Measurements from ENCODE around the gene CPED1. TPM values are rescaled to one million over a fixed set of nuclear protein-coding genes. Genes with fewer than 3 reads are reported as not detected.
"Not testable (repeated sequence)": the region's sequence is repeated elsewhere in the genome, so short reads cannot be mapped to it uniquely, and the experiment has no call there.

Gene CPED1
- polyA plus RNA-seq, 2 donors, result 0.29 to 1.3 TPM

DNA sequence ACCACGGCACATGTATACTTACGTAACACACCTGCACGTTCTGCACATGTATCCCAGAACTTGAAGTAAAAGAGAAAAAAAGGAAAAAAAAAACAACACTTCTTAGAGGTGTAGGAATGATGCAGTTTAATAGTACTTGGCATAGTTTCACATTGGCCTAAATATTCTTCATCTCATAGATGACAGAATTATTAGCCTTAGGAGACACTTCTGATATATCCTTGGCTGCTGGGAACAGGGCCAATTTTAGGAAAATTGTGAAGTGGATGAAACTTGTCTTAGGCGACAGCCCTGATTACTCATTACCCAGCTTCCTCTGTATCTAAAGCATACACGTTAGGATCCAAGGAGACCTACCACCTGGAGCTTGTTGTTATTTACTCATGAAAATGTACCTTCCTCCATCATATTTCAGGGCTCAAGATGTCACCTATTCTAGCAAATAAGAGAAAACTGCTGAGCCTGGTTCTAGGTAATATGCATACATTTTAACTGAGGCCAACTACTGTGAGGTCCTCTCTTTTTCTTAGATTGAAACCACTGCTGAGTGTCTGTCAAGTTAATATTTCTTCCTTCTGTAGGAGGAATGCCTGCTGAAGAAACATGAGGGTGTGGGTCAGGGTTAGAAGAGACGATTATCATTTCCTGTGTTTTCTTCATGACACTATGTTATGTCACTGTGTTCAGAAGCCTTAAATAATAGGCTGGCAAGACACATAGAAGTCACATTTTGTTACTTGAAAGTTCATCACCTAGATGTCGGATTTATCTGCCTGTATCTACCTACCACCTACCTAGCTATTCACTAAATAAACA lies 44.3 kb downstream of the CPED1 start:
- H3K27me3 ChIP-seq (ENCODE audit: control insufficient read depth in 1 of 2, insufficient read depth in 2 of 2, low read length in 2 of 2), result no peaks in the 10 kb centered on the region
- H3K4me1 ChIP-seq (ENCODE audit: control insufficient read depth in 2 of 2, insufficient read depth in 2 of 2, low read length in 1 of 2), result no peaks in the 10 kb centered on the region
- 51 to 56% methylated on average over 7 of the region's 7 CpGs for WGBS, 2 donors
- no peak overlapping the region for H3K4me3 ChIP-seq (ENCODE audit: low read depth in 1 of 2, low read length in 2 of 2)
- no peak overlapping the region for H3K27ac ChIP-seq (ENCODE audit: low read depth in 2 of 2, low read length in 1 of 2)
- no peaks in the 10 kb centered on the region for H3K9me3 ChIP-seq (ENCODE audit: control insufficient read depth in 2 of 2, insufficient read depth in 1 of 2, low read depth in 1 of 2, low read length in 1 of 2)
- no peaks in the 10 kb centered on the region for H3K36me3 ChIP-seq (ENCODE audit: control insufficient read depth in 2 of 2, insufficient read depth in 2 of 2, low read length in 1 of 2)

DNA sequence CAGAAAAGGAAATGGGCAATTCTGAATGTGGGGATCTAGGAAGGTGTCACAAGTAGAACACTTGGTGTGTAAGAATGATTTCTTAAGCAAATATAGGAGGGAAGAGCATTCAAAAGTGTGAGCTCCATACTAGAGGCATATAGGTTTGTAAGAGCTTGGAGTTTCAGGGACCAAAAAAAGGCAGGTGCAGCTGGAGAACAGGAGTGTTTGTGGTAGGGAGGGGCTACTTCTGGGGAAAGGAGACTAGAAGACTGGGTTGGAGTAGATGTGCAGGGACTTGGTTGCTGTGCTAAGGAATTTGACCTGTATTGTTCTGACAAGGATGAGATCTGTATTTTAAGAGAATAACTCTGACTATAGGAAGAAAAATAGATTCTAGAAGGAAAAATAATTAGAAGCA lies 46.4 kb downstream of the CPED1 start:
- H3K27ac ChIP-seq (ENCODE audit: low read depth in 2 of 2, low read length in 1 of 2), result no peak overlapping the region
- no peaks in the 10 kb centered on the region for H3K9me3 ChIP-seq (ENCODE audit: control insufficient read depth in 2 of 2, insufficient read depth in 1 of 2, low read depth in 1 of 2, low read length in 1 of 2)
- H3K27me3 ChIP-seq (ENCODE audit: control insufficient read depth in 1 of 2, insufficient read depth in 2 of 2, low read length in 2 of 2), result no peaks in the 10 kb centered on the region
- H3K4me1 ChIP-seq (ENCODE audit: control insufficient read depth in 2 of 2, insufficient read depth in 2 of 2, low read length in 1 of 2), result no peaks in the 10 kb centered on the region
- H3K36me3 ChIP-seq (ENCODE audit: control insufficient read depth in 2 of 2, insufficient read depth in 2 of 2, low read length in 1 of 2), result no peaks in the 10 kb centered on the region
- no peak overlapping the region for H3K4me3 ChIP-seq (ENCODE audit: low read depth in 1 of 2, low read length in 2 of 2)

DNA sequence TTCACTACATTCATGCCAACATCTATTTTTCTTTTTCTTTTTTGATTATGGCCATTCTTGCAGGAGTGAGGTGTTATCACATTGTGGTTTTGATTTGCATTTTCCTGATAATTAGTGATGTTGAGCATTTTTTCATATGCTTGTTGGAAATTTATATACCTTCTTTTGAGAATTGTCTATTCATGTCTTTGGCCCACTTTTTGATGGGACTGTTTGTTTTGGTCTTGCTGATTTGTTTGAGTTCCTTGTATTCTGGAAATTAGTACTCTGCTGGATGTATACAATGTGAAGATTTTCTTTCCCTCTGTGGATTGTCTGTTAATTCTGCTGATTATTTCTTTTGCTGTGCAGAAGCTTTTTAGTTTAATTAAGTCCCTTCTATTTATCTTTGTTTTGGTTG lies 48.3 kb downstream of the CPED1 start:
- H3K27me3 ChIP-seq (ENCODE audit: control insufficient read depth in 1 of 2, insufficient read depth in 2 of 2, low read length in 2 of 2); H3K4me1 ChIP-seq (ENCODE audit: control insufficient read depth in 2 of 2, insufficient read depth in 2 of 2, low read length in 1 of 2); H3K9me3 ChIP-seq (ENCODE audit: control insufficient read depth in 2 of 2, insufficient read depth in 1 of 2, low read depth in 1 of 2, low read length in 1 of 2); H3K4me3 ChIP-seq (ENCODE audit: low read depth in 1 of 2, low read length in 2 of 2); H3K36me3 ChIP-seq (ENCODE audit: control insufficient read depth in 2 of 2, insufficient read depth in 2 of 2, low read length in 1 of 2); H3K27ac ChIP-seq (ENCODE audit: low read depth in 2 of 2, low read length in 1 of 2): not testable (repeated sequence)

DNA sequence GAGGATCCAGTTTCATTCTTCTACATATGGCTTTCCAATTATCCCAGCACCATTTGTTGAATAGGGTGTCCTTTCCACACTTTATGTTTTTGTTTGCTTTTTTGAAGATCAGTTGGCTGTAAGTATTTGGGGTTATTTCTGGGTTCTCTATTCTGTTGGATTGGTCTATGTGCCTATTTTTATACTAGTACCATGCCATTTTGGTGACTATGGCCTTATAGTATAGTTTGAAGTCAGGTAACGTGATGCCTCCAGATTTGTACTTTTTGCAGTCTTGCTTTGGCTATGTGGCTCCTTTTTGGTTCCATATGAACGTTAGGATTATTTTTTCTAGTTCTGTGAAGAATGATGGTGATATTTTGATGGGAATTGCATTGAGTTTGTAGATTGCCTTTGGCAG lies 48.8 kb downstream of the CPED1 start:
- not testable (repeated sequence) for H3K4me1 ChIP-seq (ENCODE audit: control insufficient read depth in 2 of 2, insufficient read depth in 2 of 2, low read length in 1 of 2); H3K27ac ChIP-seq (ENCODE audit: low read depth in 2 of 2, low read length in 1 of 2); H3K27me3 ChIP-seq (ENCODE audit: control insufficient read depth in 1 of 2, insufficient read depth in 2 of 2, low read length in 2 of 2); H3K36me3 ChIP-seq (ENCODE audit: control insufficient read depth in 2 of 2, insufficient read depth in 2 of 2, low read length in 1 of 2); H3K4me3 ChIP-seq (ENCODE audit: low read depth in 1 of 2, low read length in 2 of 2); H3K9me3 ChIP-seq (ENCODE audit: control insufficient read depth in 2 of 2, insufficient read depth in 1 of 2, low read depth in 1 of 2, low read length in 1 of 2)
- 81 to 86% methylated on average over 2 of the region's 2 CpGs for WGBS, 2 donors

DNA sequence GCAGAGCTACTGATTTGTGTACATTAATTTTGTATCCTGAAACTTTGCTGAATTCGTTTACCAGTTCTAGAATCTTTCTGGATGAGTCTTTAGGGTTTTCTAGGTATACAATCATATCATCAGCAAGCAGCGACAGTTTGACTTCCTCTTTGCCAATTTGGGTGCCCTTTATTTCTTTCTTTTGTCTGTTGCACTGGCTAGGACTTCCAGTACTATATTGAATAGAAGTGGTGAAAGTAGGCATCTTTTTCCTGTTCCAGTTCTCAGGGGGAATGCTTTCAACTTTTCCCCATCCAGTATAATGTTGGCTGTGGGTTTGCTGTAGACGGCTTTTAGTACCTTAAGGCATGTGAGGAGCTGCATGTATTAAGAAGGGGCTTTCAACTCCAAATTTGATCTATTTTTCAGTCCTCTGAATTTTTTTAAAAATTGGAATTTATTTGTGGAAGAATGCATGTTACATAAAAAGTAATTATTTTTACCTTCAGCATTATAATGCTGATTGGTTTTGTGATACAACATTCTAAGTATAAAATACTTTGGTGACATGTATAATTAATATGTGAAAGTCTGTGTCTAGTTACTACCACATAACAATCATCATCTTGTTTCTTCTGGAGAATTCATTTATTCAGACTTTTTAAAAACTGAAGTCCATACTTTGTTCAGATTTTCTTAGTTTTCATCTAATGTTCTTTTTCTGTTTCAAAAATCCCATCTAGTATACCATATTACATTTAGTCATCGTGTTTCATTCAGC lies 49.6 kb downstream of the CPED1 start:
- no peaks in the 10 kb centered on the region for H3K4me1 ChIP-seq (ENCODE audit: control insufficient read depth in 2 of 2, insufficient read depth in 2 of 2, low read length in 1 of 2)
- H3K9me3 ChIP-seq (ENCODE audit: control insufficient read depth in 2 of 2, insufficient read depth in 1 of 2, low read depth in 1 of 2, low read length in 1 of 2), result no peaks in the 10 kb centered on the region
- H3K4me3 ChIP-seq (ENCODE audit: low read depth in 1 of 2, low read length in 2 of 2), result no peak overlapping the region
- H3K27me3 ChIP-seq (ENCODE audit: control insufficient read depth in 1 of 2, insufficient read depth in 2 of 2, low read length in 2 of 2), result no peaks in the 10 kb centered on the region
- H3K27ac ChIP-seq (ENCODE audit: low read depth in 2 of 2, low read length in 1 of 2), result no peak overlapping the region
- WGBS, 2 donors, result 73 to 78% methylated on average over 4 of the region's 4 CpGs
- no peaks in the 10 kb centered on the region for H3K36me3 ChIP-seq (ENCODE audit: control insufficient read depth in 2 of 2, insufficient read depth in 2 of 2, low read length in 1 of 2)

DNA sequence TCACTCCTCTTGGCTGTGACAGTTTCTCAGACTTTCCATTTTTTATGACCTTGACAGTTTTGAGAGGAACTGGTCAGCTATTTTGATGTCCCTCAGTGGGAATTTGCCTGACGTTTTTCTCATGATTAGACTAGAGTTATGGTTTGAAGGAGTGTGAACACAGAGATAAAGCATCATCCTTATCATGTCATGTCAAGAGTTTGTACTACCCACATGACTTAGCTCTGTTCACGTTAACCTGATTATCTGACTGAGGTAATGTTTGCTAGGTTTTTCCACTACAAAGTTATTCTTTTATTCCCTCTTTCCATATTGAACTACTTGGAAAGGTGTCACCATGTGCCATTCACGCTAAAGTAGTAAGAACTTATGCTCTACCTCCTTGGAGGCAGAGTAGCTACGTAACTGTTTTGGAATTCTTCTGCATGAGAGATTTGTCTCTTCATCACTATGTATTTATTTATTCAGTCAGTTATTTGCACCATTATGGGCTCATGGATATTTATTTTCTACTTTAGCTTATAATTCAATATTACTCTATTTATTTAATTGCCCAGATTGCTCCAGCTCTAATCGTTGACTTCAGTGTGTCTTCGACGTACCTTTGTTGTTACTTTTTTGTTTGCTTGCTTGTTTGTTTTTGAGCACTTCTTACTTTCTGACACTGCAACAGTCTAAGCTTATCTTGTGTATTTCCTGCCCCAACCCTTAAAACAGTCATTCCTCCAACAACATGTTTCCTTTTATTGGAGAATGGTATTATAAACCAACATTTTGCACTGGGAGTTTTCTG lies 50.4 kb downstream of the CPED1 start:
- 63 to 67% methylated on average over 7 of the region's 7 CpGs for WGBS, 2 donors
- no peak overlapping the region for H3K4me3 ChIP-seq (ENCODE audit: low read depth in 1 of 2, low read length in 2 of 2)
- H3K36me3 ChIP-seq (ENCODE audit: control insufficient read depth in 2 of 2, insufficient read depth in 2 of 2, low read length in 1 of 2), result no peaks in the 10 kb centered on the region

DNA sequence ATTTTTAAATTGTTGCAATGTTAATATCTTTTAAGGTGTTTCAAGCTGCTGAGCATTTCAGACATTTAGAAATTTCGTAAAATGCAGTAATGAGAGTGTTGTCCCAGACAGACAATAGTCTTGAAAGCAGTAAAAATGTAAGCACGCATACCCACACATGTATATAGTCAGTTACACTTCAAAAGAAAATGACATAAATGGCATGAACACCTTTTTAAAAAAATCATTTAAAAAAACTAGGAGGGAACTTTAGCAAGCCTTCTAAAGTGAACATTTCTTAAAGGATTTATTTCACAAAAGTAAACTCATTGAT lies 51.0 kb downstream of the CPED1 start:
- H3K4me1 ChIP-seq (ENCODE audit: control insufficient read depth in 2 of 2, insufficient read depth in 2 of 2, low read length in 1 of 2), result no peaks in the 10 kb centered on the region
- no peak overlapping the region for H3K4me3 ChIP-seq (ENCODE audit: low read depth in 1 of 2, low read length in 2 of 2)
- no peaks in the 10 kb centered on the region for H3K36me3 ChIP-seq (ENCODE audit: control insufficient read depth in 2 of 2, insufficient read depth in 2 of 2, low read length in 1 of 2)
- 72 to 75% methylated on average over 2 of the region's 2 CpGs for WGBS, 2 donors
- no peaks in the 10 kb centered on the region for H3K27me3 ChIP-seq (ENCODE audit: control insufficient read depth in 1 of 2, insufficient read depth in 2 of 2, low read length in 2 of 2)
- H3K9me3 ChIP-seq (ENCODE audit: control insufficient read depth in 2 of 2, insufficient read depth in 1 of 2, low read depth in 1 of 2, low read length in 1 of 2), result no peaks in the 10 kb centered on the region
- no peak overlapping the region for H3K27ac ChIP-seq (ENCODE audit: low read depth in 2 of 2, low read length in 1 of 2)

More for the DNA sequence above, 50.4 kb downstream of the CPED1 start:
- no peaks in the 10 kb centered on the region for H3K4me1 ChIP-seq (ENCODE audit: control insufficient read depth in 2 of 2, insufficient read depth in 2 of 2, low read length in 1 of 2)
- no peaks in the 10 kb centered on the region for H3K27me3 ChIP-seq (ENCODE audit: control insufficient read depth in 1 of 2, insufficient read depth in 2 of 2, low read length in 2 of 2)
- no peaks in the 10 kb centered on the region for H3K9me3 ChIP-seq (ENCODE audit: control insufficient read depth in 2 of 2, insufficient read depth in 1 of 2, low read depth in 1 of 2, low read length in 1 of 2)
- H3K27ac ChIP-seq (ENCODE audit: low read depth in 2 of 2, low read length in 1 of 2), result no peak overlapping the region

DNA sequence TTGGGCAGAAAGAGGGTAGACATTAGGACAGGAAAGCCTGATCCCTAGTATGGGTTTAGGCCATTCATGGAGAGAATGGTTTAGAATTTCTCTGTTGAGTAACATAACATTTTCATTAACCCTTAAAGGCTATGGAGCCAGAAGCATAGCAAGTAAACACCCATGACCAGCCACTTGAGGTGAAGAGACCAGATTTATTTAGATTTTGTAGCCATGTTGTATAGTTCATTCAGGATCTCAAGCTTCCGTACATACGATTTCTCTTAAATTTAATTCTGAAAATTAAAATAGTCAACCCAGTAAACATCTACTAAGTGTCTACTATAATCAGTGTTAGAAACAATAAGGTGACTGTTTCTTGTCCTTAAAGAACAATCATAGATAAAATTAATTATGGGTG lies 51.5 kb downstream of the CPED1 start:
- Histone ChIP-seq H3K9me3 (ENCODE audit: control insufficient read depth in 2 of 2, insufficient read depth in 1 of 2, low read depth in 1 of 2, low read length in 1 of 2) (no peaks in the 10 kb centered on the region), H3K27me3 (ENCODE audit: control insufficient read depth in 1 of 2, insufficient read depth in 2 of 2, low read length in 2 of 2) (no peaks in the 10 kb centered on the region), H3K4me1 (ENCODE audit: control insufficient read depth in 2 of 2, insufficient read depth in 2 of 2, low read length in 1 of 2) (no peaks in the 10 kb centered on the region), H3K36me3 (ENCODE audit: control insufficient read depth in 2 of 2, insufficient read depth in 2 of 2, low read length in 1 of 2) (no peaks in the 10 kb centered on the region), H3K27ac (ENCODE audit: low read depth in 2 of 2, low read length in 1 of 2) (no peak overlapping the region), H3K4me3 (ENCODE audit: low read depth in 1 of 2, low read length in 2 of 2) (no peak overlapping the region)
- 96 to 97% methylated on average over 2 of the region's 2 CpGs for WGBS, 2 donors

DNA sequence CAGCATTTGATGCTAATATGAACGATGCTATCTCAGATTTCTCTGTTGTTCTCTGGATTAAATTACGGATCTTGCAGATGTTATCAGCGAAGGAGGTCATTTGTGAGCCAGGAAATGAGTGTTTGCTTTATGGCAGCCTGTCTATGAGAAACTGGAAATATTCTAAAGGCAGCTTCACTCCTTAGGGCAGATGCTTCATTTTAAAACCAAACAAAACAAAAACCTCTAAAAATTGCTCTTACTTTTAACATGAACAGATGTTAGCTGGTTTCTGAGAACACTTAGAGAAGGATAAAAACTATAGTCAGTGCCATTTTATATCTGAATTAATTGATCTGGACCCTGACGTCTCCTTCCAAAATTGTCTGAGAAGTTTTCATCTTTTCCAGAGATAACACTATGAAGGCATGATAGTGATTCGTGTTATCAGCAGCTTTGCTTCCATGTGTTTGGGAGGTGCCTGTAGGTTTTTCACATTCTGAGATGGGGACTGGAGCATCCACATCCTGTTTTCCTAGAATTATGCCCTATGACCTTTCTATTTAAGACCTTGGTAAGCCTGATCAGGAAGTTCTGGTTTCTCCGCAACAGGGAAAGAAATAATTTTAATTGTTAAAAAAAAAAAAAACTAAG lies 53.1 kb downstream of the CPED1 start:
- Histone ChIP-seq H3K27ac (ENCODE audit: low read depth in 2 of 2, low read length in 1 of 2) (no peak overlapping the region), H3K36me3 (ENCODE audit: control insufficient read depth in 2 of 2, insufficient read depth in 2 of 2, low read length in 1 of 2) (no peaks in the 10 kb centered on the region), H3K9me3 (ENCODE audit: control insufficient read depth in 2 of 2, insufficient read depth in 1 of 2, low read depth in 1 of 2, low read length in 1 of 2) (no peaks in the 10 kb centered on the region), H3K4me1 (ENCODE audit: control insufficient read depth in 2 of 2, insufficient read depth in 2 of 2, low read length in 1 of 2) (no peaks in the 10 kb centered on the region), H3K4me3 (ENCODE audit: low read depth in 1 of 2, low read length in 2 of 2) (no peak overlapping the region), H3K27me3 (ENCODE audit: control insufficient read depth in 1 of 2, insufficient read depth in 2 of 2, low read length in 2 of 2) (no peaks in the 10 kb centered on the region)
- WGBS, 2 donors, result 40 to 50% methylated on average over 6 of the region's 6 CpGs

All from esophagus (tissue), 2 donors.